Renal cortical epithelial cell (primary cell): Measurements from ENCODE around the gene GLTP. TPM values are rescaled to one million over a fixed set of nuclear protein-coding genes. Genes with fewer than 3 reads are reported as not detected.

Experiments
- DNase-seq: peaks from one replicate; pipeline ENCODE4 v3.0.0-alpha.2; 2011; ENCODE audit warnings: low read depth
- total RNA-seq: library from RNA; depleted of rRNA; stranded (reverse); fragments of >200 nt; gene quantifications from 2 replicates; pipeline ENCODE4 v1.2.3, GENCODE V29; 2014

Gene GLTP
- total RNA-seq, 1 donor from 2014 or later, result 45.4 TPM

- no peak for DNase-seq
Observed at GRCh38 chr12:109821968-109822367, 58.4 kb downstream of the GLTP start.

GRCh38 chr12:109820816-109821381 lies 59.4 kb downstream of the GLTP start:
- DNase-seq, result no peak

GRCh38 chr12:109818905-109819500 lies 61.3 kb downstream of the GLTP start:
- peak; percentile 68 for DNase-seq

- DNase-seq, result no peak
Observed at GRCh38 chr12:109818253-109818652, 62.1 kb downstream of the GLTP start.

- no peak for DNase-seq
Observed at GRCh38 chr12:109817627-109818231, 62.6 kb downstream of the GLTP start.

- DNase-seq, result no peak
Observed at GRCh38 chr12:109816870-109817269, 63.5 kb downstream of the GLTP start.

- no peak for DNase-seq
Observed at GRCh38 chr12:109815757-109816617, 64.4 kb downstream of the GLTP start.

GRCh38 chr12:109815225-109815624 lies 65.1 kb downstream of the GLTP start:
- DNase-seq, result no peak

- DNase-seq, result no peak
Observed at GRCh38 chr12:109814600-109815150, 65.7 kb downstream of the GLTP start.

GRCh38 chr12:109813810-109814416 lies 66.4 kb downstream of the GLTP start:
- DNase-seq, result no peak

- DNase-seq, result no peak
Observed at GRCh38 chr12:109811624-109811995, 68.7 kb downstream of the GLTP start.

GRCh38 chr12:109810954-109811623 lies 69.3 kb downstream of the GLTP start:
- DNase-seq, result no peak

- no peak for DNase-seq
Observed at GRCh38 chr12:109808876-109809646, 71.3 kb downstream of the GLTP start.

- no peak for DNase-seq
Observed at GRCh38 chr12:109807954-109808643, 72.2 kb downstream of the GLTP start.

- no peak for DNase-seq
Observed at GRCh38 chr12:109804820-109805761, 75.2 kb downstream of the GLTP start.

- DNase-seq, result no peak
Observed at GRCh38 chr12:109803678-109804077, 76.7 kb downstream of the GLTP start.

- DNase-seq, result no peak
Observed at GRCh38 chr12:109802828-109803227, 77.5 kb downstream of the GLTP start.
